Measurements from ENCODE around the gene IRF4.

Gene IRF4

GRCh38 chr6:391559-392440, at the start of gene IRF4:
TSS of gene IRF4 (plus strand) at chr6:391752. CDS start at chr6:393153, 1,401 bp downstream.
- in situ Hi-C loops (cut with HindIII; ENCODE audit: low sequenced_read_pairs): no loop called here
- no peak for TF ChIP-seq CTCF (IDR thresholded peaks at IDR 0.05; ENCODE audit: low read depth, low read length, missing control alignments)
- H3K4me3 ChIP-seq (ENCODE audit: low read depth, low read length): peak within 1 kb of the TSS; percentile 12
- DNase-seq (ENCODE audit: low read depth): no peak

GRCh38 chr6:341914-342831, 49.4 kb upstream of the IRF4 start:
- in situ Hi-C loops (cut with HindIII; ENCODE audit: low sequenced_read_pairs): no loop called here
- no peak overlapping the region for H3K4me3 ChIP-seq (ENCODE audit: low read depth, low read length)
- TF ChIP-seq CTCF (IDR thresholded peaks at IDR 0.05; ENCODE audit: low read depth, low read length, missing control alignments): no peak
- no peak for DNase-seq (ENCODE audit: low read depth)

GRCh38 chr6:342832-343179, 48.7 kb upstream of the IRF4 start:
- no peak for DNase-seq (ENCODE audit: low read depth)
- no peak for TF ChIP-seq CTCF (IDR thresholded peaks at IDR 0.05; ENCODE audit: low read depth, low read length, missing control alignments)
- in situ Hi-C loops (cut with HindIII; ENCODE audit: low sequenced_read_pairs): no loop called here
- no peak overlapping the region for H3K4me3 ChIP-seq (ENCODE audit: low read depth, low read length)

GRCh38 chr6:343226-343935, 48.2 kb upstream of the IRF4 start:
- no peak overlapping the region for H3K4me3 ChIP-seq (ENCODE audit: low read depth, low read length)
- no peak for DNase-seq (ENCODE audit: low read depth)
- no peak for TF ChIP-seq CTCF (IDR thresholded peaks at IDR 0.05; ENCODE audit: low read depth, low read length, missing control alignments)
- in situ Hi-C loops (cut with HindIII; ENCODE audit: low sequenced_read_pairs): no loop called here

- in situ Hi-C loops (cut with HindIII; ENCODE audit: low sequenced_read_pairs): no loop called here
- DNase-seq (ENCODE audit: low read depth): peak; percentile 31
- TF ChIP-seq CTCF (IDR thresholded peaks at IDR 0.05; ENCODE audit: low read depth, low read length, missing control alignments): no peak
- no peak overlapping the region for H3K4me3 ChIP-seq (ENCODE audit: low read depth, low read length)
These were observed 47.4 kb upstream of the IRF4 start for GRCh38 chr6:343960-344815.

Data from astrocyte of the cerebellum (primary cell).